SU-DHL-6 (cell line): ENCODE measurements around the gene LYPD6.

Source experiments
- H2AFZ ChIP-seq: fragments of 200-600 bp; sonication (generic); 2 replicates; pipeline ENCODE4 v1.6.1; 2014; ENCODE audit warnings: low read depth, mild to moderate bottlenecking, moderate library complexity, mixed read lengths, antibody characterized with exemption, low read length; ENCODE audit not compliant: severe bottlenecking
- H3F3A ChIP-seq: fragments of 200-600 bp; shearing (Covaris generic); 2 replicates; pipeline ENCODE4 v1.6.0; 2016; ENCODE audit warnings: antibody characterized with exemption, mild to moderate bottlenecking; ENCODE audit not compliant: insufficient read depth
- H3K27ac ChIP-seq: fragments of 200-600 bp; sonication (generic); 2 replicates; pipeline ENCODE4 v1.5.1; 2016; ENCODE audit warnings: low read depth, mild to moderate bottlenecking, low read length, moderate library complexity, mixed read lengths
- H3K27me3 ChIP-seq: fragments of 200-600 bp; sonication (generic), shearing (Covaris generic); 2 replicates; pipeline ENCODE4 v1.6.0; 2014; ENCODE audit warnings: mild to moderate bottlenecking, low read length
- H3K36me3 ChIP-seq: fragments of 200-600 bp; sonication (generic); 2 replicates; pipeline ENCODE4 v1.6.1; 2014; ENCODE audit warnings: mild to moderate bottlenecking, low read length, mixed read lengths
- H3K4me2 ChIP-seq: fragments of 300-600, 200-600 bp; shearing (Covaris generic), sonication (generic); 2 replicates; pipeline ENCODE4 v1.6.0; 2014; ENCODE audit warnings: low read length, low read depth, mild to moderate bottlenecking; ENCODE audit not compliant: poor library complexity, severe bottlenecking
- H3K4me3 ChIP-seq: fragments of 200-600 bp; sonication (generic); 2 replicates; pipeline ENCODE4 v1.5.1; 2014; ENCODE audit warnings: antibody characterized with exemption, low read length, mild to moderate bottlenecking, mixed read lengths; ENCODE audit not compliant: insufficient read depth, poor library complexity, severe bottlenecking
- H3K79me2 ChIP-seq: fragments of 200-600 bp; sonication (generic); 2 replicates; pipeline ENCODE4 v1.6.1; 2014; ENCODE audit warnings: mild to moderate bottlenecking, low read length, moderate library complexity; ENCODE audit not compliant: insufficient read depth
- H3K9ac ChIP-seq: fragments of 200-600 bp; sonication (generic); 2 replicates; pipeline ENCODE4 v1.7.0; 2014; ENCODE audit warnings: mild to moderate bottlenecking, low read length
- H3K9me2 ChIP-seq: fragments of 200-600 bp; sonication (generic); replicated peaks from 2 replicates; pipeline ENCODE4 v1.6.1; 2014; ENCODE audit warnings: low read length; ENCODE audit not compliant: insufficient read depth
- H3K9me3 ChIP-seq: fragments of 200-600 bp; sonication (generic); 2 replicates; pipeline ENCODE4 v1.6.1; 2014; ENCODE audit warnings: low read length, mixed read lengths; ENCODE audit not compliant: insufficient read depth
- H4K20me1 ChIP-seq: fragments of 200-600 bp; sonication (generic); 2 replicates; pipeline ENCODE4 v1.6.1; 2014; ENCODE audit warnings: low read depth, mild to moderate bottlenecking, antibody characterized with exemption, low read length, moderate library complexity, mixed read lengths
- CTCF ChIP-seq: fragments of 200-600 bp; sonication (generic); IDR thresholded peaks from one replicate; pipeline ENCODE4 v1.5.1; 2017; ENCODE audit warnings: antibody characterized with exemption, mild to moderate bottlenecking, low read length, moderate library complexity; ENCODE audit not compliant: insufficient read depth, poor library complexity, severe bottlenecking
- EZH2phosphoT487 ChIP-seq: fragments of 200-600 bp; sonication (generic), shearing (Covaris generic); conservative IDR thresholded peaks from 2 replicates; pipeline ENCODE4 v1.6.1; 2018; ENCODE audit warnings: mild to moderate bottlenecking, antibody characterized with exemption, low read length, moderate library complexity, mixed read lengths

LYPD6 gene

GRCh38 chr2:149342509-149342908, 12.1 kb downstream of the LYPD6 start:
- no peaks in the 10 kb centered on the region for H3K36me3 ChIP-seq
- no peaks in the 10 kb centered on the region for H3K9me2 ChIP-seq
- H3K9me3 ChIP-seq: no peaks in the 10 kb centered on the region
- H2AFZ ChIP-seq: no peak overlapping the region
- no peaks in the 10 kb centered on the region for H3F3A ChIP-seq
- no peaks in the 10 kb centered on the region for H3K27me3 ChIP-seq
- no peak overlapping the region for H3K4me3 ChIP-seq
- no peaks in the 10 kb centered on the region for H3K79me2 ChIP-seq
- H4K20me1 ChIP-seq: no peaks in the 10 kb centered on the region
- no peak overlapping the region for H3K27ac ChIP-seq
- no peak for TF ChIP-seq CTCF
- no peak for TF ChIP-seq EZH2phosphoT487
- no peak overlapping the region for H3K9ac ChIP-seq
- H3K4me2 ChIP-seq: no peak overlapping the region

GRCh38 chr2:149344105-149344504, 13.7 kb downstream of the LYPD6 start:
- no peak for TF ChIP-seq CTCF
- no peak for TF ChIP-seq EZH2phosphoT487
- no peak overlapping the region for H3K9ac ChIP-seq
- H4K20me1 ChIP-seq: no peaks in the 10 kb centered on the region
- H3K4me3 ChIP-seq: no peak overlapping the region
- H3K9me2 ChIP-seq: no peaks in the 10 kb centered on the region
- H3K36me3 ChIP-seq: no peaks in the 10 kb centered on the region
- H3K79me2 ChIP-seq: no peaks in the 10 kb centered on the region
- no peak overlapping the region for H2AFZ ChIP-seq
- H3K9me3 ChIP-seq: no peaks in the 10 kb centered on the region
- no peak overlapping the region for H3K27ac ChIP-seq
- no peaks in the 10 kb centered on the region for H3K27me3 ChIP-seq
- no peaks in the 10 kb centered on the region for H3F3A ChIP-seq
- H3K4me2 ChIP-seq: no peak overlapping the region

- no peak overlapping the region for H2AFZ ChIP-seq
- no peaks in the 10 kb centered on the region for H3K9me2 ChIP-seq
- no peaks in the 10 kb centered on the region for H3F3A ChIP-seq
- TF ChIP-seq EZH2phosphoT487: no peak
- no peak overlapping the region for H3K27ac ChIP-seq
- no peak overlapping the region for H3K9ac ChIP-seq
- H4K20me1 ChIP-seq: no peaks in the 10 kb centered on the region
- no peak overlapping the region for H3K4me3 ChIP-seq
- H3K79me2 ChIP-seq: no peaks in the 10 kb centered on the region
- no peaks in the 10 kb centered on the region for H3K9me3 ChIP-seq
- no peaks in the 10 kb centered on the region for H3K27me3 ChIP-seq
- H3K36me3 ChIP-seq: no peaks in the 10 kb centered on the region
- no peak overlapping the region for H3K4me2 ChIP-seq
Observed at GRCh38 chr2:149346272-149346671, 15.9 kb downstream of the LYPD6 start.

- Histone ChIP-seq H3K9me2 (no peaks in the 10 kb centered on the region), H3K27me3 (no peaks in the 10 kb centered on the region), H3K27ac (no peak overlapping the region), H3K79me2 (no peaks in the 10 kb centered on the region), H4K20me1 (no peaks in the 10 kb centered on the region), H3K36me3 (no peaks in the 10 kb centered on the region), H3K4me2 (no peak overlapping the region), H3K4me3 (no peak overlapping the region), H3K9me3 (no peaks in the 10 kb centered on the region), H3F3A (no peaks in the 10 kb centered on the region), H2AFZ (no peak overlapping the region), H3K9ac (no peak overlapping the region)
- TF ChIP-seq CTCF (no peak), EZH2phosphoT487 (no peak)
Observed at GRCh38 chr2:149348291-149348690, 17.9 kb downstream of the LYPD6 start.
